Spleen (tissue), 11 donors: ENCODE measurements around the gene SIRPB2. TPM values are rescaled to one million over a fixed set of nuclear protein-coding genes. Genes with fewer than 3 reads are reported as not detected.

ENCODE experiments used
- DNase-seq: peaks from one replicate; pipeline ENCODE4 v3.0.0-alpha.2; 2020
- H3K27ac ChIP-seq, 8 donors: fragments of 200-600 bp; sonication (generic) in 7 of 8; 1 replicate in 4 of 8; 2 replicates in 4 of 8; pipeline versions ENCODE4 v1.5.0 to v1.8.0; 2016 to 2021; ENCODE audit warnings: inconsistent platforms in 4 of 8, mild to moderate bottlenecking in 4 of 8, moderate library complexity in 1 of 8
- H3K27me3 ChIP-seq, 7 donors: fragments of 200-600 bp; sonication (generic) in 6 of 7; replicated peaks in 1 of 7; 1 replicate in 4 of 7; 2 replicates in 3 of 7; pipeline versions ENCODE4 v1.5.0 to v1.8.0; 2016 to 2021; ENCODE audit warnings: inconsistent platforms in 3 of 7, mild to moderate bottlenecking in 1 of 7
- H3K36me3 ChIP-seq, 6 donors: fragments of 200-600 bp; sonication (generic) in 5 of 6; 1 replicate in 4 of 6; 2 replicates in 2 of 6; pipeline versions ENCODE4 v1.5.0 to v1.8.0; 2016 to 2021; ENCODE audit warnings: inconsistent platforms in 2 of 6
- H3K4me1 ChIP-seq, 6 donors: fragments of 200-600 bp; sonication (generic) in 5 of 6; 1 replicate in 3 of 6; 2 replicates in 3 of 6; pipeline versions ENCODE4 v1.5.0 to v1.8.0; 2016 to 2021; ENCODE audit warnings: inconsistent platforms in 3 of 6
- H3K4me3 ChIP-seq, 8 donors: fragments of 200-600 bp; sonication (generic) in 7 of 8; 1 replicate in 4 of 8; 2 replicates in 4 of 8; pipeline versions ENCODE4 v1.5.0 to v1.8.0; 2016 to 2021; ENCODE audit warnings: inconsistent platforms in 4 of 8, mild to moderate bottlenecking in 4 of 8, moderate library complexity in 2 of 8
- H3K9me3 ChIP-seq, 8 donors: fragments of 200-600 bp; sonication (generic) in 7 of 8; 1 replicate in 4 of 8; 2 replicates in 4 of 8; pipeline versions ENCODE4 v1.5.0 to v1.8.0; 2016 to 2021; ENCODE audit warnings: inconsistent platforms in 4 of 8
- POLR2A ChIP-seq, 3 donors: fragments of 450-650 bp; IDR thresholded peaks; one replicate each; pipeline ENCODE4 v1.5.1; 2017; ENCODE audit warnings: antibody characterized with exemption in 3 of 3, mild to moderate bottlenecking in 1 of 3
- POLR2AphosphoS5 ChIP-seq, 3 donors: sonication (generic); formaldehyde crosslinking; IDR thresholded peaks; one replicate each; pipeline ENCODE4 v1.5.1; 2017; ENCODE audit warnings: antibody characterized with exemption in 3 of 3
- WGBS, 5 donors: extraction: QIAGEN DNeasy Blood & Tissue Kit in 3 of 5; methylation state at CpG; one replicate each; pipeline versions ENCODE4 v1.1.5 to v1.1.7; 2013 to 2018; 5-methylcytosine and 5-hydroxymethylcytosine counted together
- intact Hi-C: fragments of 100-400 bp; cut with DNase I; formaldehyde crosslinking; loops from one replicate; pipeline ENCODE4 v1.15.0; 2023; ENCODE audit warnings: low total_unique reads
- polyA plus RNA-seq, 3 donors: library from polyadenylated mRNA; stranded (reverse); fragments of 200-250 nt; gene quantifications; one replicate each; pipeline ENCODE4 v1.2.1, GENCODE V29; 2013
- total RNA-seq, 7 donors: library from RNA; depleted of rRNA in 3 of 7; stranded (reverse); fragments of >200 nt in 3 of 7; fragmentation: NEBNext Ultra II Directional in 4 of 7; extraction: Animal tissue kit (Norgen Biotek cat#: 25700) in 4 of 7; gene quantifications; one replicate each; pipeline versions ENCODE4 v1.1.0 to v1.2.1, GENCODE V29; 2016 to 2021
- TF ChIP-seq, protein P1 (sequence below), 11 experiments: fragments of 200-600 bp in 7 of 11; fragments of 450-650 bp in 4 of 11; sonication (generic) in 4 of 11; IDR thresholded peaks in 8 of 11; conservative IDR thresholded peaks in 3 of 11; 1 replicate in 7 of 11; 2 replicates in 4 of 11; pipeline versions ENCODE4 v1.4.0 to v1.8.0; 2016 to 2021; ENCODE audit warnings: antibody characterized with exemption in 11 of 11, inconsistent platforms in 4 of 11, mild to moderate bottlenecking in 1 of 11
- donor health status: healthy with polysubstance abuse.
- donor health status: DM: no; HTN: no; CAD: no; lungs with moderate emphysema.
- donor health status: DM: no; HTN: no; CAD: no.
- donor health status: Bipolar disorder and iron deficiency.
- donor health status: healthy.
- donor health status: DM: no; HTN: no; CAD: no.
- donor health status: DM: yes; HTN: yes; CAD: no.

SIRPB2 gene
- total and polyA plus RNA-seq, 10 donors: 2.1 to 92.2 (median 31.4) TPM

DNA sequence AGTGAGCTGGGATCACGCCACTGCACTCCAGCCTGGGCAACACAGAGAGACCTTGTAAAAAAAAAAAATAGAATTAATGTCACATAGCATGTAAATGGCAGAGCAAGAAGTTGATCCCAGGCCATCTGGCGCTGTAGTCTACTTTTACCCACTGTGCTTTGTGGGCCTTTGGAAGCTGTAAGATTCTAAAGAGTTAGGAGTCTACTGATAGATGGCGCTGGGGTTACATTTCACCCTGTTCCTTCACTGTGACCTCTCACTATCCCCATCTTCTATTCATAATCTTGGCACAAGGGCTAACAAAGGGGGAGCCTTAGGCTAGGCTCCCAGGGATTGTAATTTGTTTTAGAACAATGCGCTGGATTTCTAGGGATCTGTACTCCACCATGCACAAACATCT lies 41.8 kb upstream of the SIRPB2 start:
- Histone ChIP-seq H3K9me3 (no peaks in the 10 kb centered on the region), H3K4me3 (no peak overlapping the region), H3K4me1 (peaks cover 9 to 49% (median 27%) of the 10 kb centered on the region in 6 donors), H3K27me3 (no peaks in the 10 kb centered on the region), H3K27ac (no peak overlapping the region), H3K36me3 (no peaks in the 10 kb centered on the region)
- WGBS, 5 donors: 76 to 91% (median 87%) methylated on average over 4 of the region's 4 CpGs
- TF ChIP-seq, protein P1, sequence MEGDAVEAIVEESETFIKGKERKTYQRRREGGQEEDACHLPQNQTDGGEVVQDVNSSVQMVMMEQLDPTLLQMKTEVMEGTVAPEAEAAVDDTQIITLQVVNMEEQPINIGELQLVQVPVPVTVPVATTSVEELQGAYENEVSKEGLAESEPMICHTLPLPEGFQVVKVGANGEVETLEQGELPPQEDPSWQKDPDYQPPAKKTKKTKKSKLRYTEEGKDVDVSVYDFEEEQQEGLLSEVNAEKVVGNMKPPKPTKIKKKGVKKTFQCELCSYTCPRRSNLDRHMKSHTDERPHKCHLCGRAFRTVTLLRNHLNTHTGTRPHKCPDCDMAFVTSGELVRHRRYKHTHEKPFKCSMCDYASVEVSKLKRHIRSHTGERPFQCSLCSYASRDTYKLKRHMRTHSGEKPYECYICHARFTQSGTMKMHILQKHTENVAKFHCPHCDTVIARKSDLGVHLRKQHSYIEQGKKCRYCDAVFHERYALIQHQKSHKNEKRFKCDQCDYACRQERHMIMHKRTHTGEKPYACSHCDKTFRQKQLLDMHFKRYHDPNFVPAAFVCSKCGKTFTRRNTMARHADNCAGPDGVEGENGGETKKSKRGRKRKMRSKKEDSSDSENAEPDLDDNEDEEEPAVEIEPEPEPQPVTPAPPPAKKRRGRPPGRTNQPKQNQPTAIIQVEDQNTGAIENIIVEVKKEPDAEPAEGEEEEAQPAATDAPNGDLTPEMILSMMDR (IDR thresholded peaks at IDR 0.05 in 8 of 11, conservative IDR thresholded peaks at IDR 0.05 in 3 of 11): no peak
- TF ChIP-seq POLR2AphosphoS5 (IDR thresholded peaks at IDR 0.05) (no peak), POLR2A (IDR thresholded peaks at IDR 0.05) (no peak)
- intact Hi-C loops: no loop called here
- no peak for DNase-seq

DNA sequence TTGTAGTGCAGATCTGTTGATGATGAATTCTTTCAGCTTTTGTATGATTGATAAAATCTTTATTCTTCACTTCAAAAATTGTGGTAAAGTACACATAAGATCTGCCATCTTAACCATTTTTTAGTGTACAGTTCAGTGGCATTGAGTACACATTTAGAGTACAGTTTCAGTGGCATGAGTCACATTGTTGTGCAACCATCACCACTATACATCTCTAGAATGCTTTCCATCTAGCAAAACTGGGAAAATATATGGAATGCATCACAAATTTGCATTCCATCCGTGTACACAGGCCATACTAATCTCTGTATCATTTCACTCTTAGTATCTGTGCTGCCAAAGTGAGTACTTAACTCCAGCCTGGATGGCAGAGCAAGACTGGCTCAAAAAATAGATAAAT lies 37.6 kb upstream of the SIRPB2 start:
- no peak overlapping the region for H3K4me3 ChIP-seq
- H3K27me3 ChIP-seq: no peaks in the 10 kb centered on the region
- H3K4me1 ChIP-seq: peaks cover 0 to 28% (median 9%) of the 10 kb centered on the region in 6 donors
- intact Hi-C loops: no loop called here
- 47 to 74% (median 57%) methylated on average over 1 of the region's 1 CpG for WGBS, 5 donors
- no peaks in the 10 kb centered on the region for H3K9me3 ChIP-seq
- no peaks in the 10 kb centered on the region for H3K36me3 ChIP-seq
- TF ChIP-seq, protein P1 (IDR thresholded peaks at IDR 0.05 in 8 of 11, conservative IDR thresholded peaks at IDR 0.05 in 3 of 11): no peak
- no peak for TF ChIP-seq POLR2A (IDR thresholded peaks at IDR 0.05)
- no peak for TF ChIP-seq POLR2AphosphoS5 (IDR thresholded peaks at IDR 0.05)
- no peak for DNase-seq
- no peak overlapping the region for H3K27ac ChIP-seq

DNA sequence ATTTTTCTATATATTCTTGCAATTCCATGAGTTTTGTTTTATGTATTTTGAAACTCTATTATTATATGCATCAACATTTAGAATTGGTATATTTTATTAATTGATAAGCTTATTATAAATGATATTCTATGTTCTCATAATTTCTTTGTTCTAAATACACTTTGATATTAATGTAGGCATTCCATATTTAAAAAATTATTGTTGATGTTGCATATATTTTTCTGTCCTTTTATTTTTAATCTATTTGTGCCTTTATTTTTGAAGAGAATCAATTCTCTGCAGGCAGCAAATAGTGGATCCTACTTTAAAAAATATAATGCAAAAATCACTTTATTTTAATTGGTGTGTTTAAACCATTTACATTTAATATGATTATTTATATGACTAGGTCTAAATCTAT lies 36.7 kb upstream of the SIRPB2 start:
- DNase-seq: no peak
- Histone ChIP-seq H3K36me3 (no peaks in the 10 kb centered on the region), H3K27ac (no peak overlapping the region), H3K27me3 (no peaks in the 10 kb centered on the region), H3K4me1 (peaks cover 0 to 25% (median 14%) of the 10 kb centered on the region in 6 donors), H3K4me3 (no peak overlapping the region), H3K9me3 (no peaks in the 10 kb centered on the region)
- TF ChIP-seq, protein P1 (IDR thresholded peaks at IDR 0.05 in 8 of 11, conservative IDR thresholded peaks at IDR 0.05 in 3 of 11): no peak
- TF ChIP-seq POLR2AphosphoS5 (IDR thresholded peaks at IDR 0.05) (no peak), POLR2A (IDR thresholded peaks at IDR 0.05) (no peak)
- intact Hi-C loops: no loop called here

DNA sequence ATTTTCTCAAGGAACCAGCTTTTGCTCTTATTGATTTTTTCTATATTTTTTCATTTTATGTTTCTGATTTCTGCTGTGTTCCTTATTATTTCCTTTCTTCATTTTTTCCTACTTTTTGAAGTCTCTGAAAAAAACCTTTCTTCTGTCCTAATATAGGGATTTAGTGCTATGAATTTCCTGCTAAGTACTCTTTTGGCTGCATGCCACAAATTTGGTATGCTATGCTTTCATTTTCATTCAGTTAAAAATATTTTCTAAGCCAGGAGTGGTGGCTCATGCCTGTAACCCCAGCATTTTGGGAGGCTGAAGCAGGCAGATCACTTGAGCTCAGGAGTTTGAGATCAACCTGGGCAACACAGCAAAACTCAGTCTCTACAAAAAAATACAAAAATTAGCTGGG lies 35.7 kb upstream of the SIRPB2 start:
- Histone ChIP-seq H3K4me3 (no peak overlapping the region), H3K9me3 (no peaks in the 10 kb centered on the region), H3K27ac (no peak overlapping the region), H3K4me1 (peaks cover 0 to 25% (median 14%) of the 10 kb centered on the region in 6 donors), H3K36me3 (no peaks in the 10 kb centered on the region), H3K27me3 (no peaks in the 10 kb centered on the region)
- intact Hi-C loops: no loop called here
- DNase-seq: no peak
- TF ChIP-seq POLR2AphosphoS5 (IDR thresholded peaks at IDR 0.05) (no peak), POLR2A (IDR thresholded peaks at IDR 0.05) (no peak)
- TF ChIP-seq, protein P1 (IDR thresholded peaks at IDR 0.05 in 8 of 11, conservative IDR thresholded peaks at IDR 0.05 in 3 of 11): no peak
